Neural crest cell (in vitro differentiated cells): ENCODE measurements around the gene RUNDC1. TPM values are rescaled to one million over a fixed set of nuclear protein-coding genes. Genes with fewer than 3 reads are reported as not detected.
"Not testable (repeated sequence)": the region's sequence is repeated elsewhere in the genome, so short reads cannot be mapped to it uniquely, and the experiment has no call there.

ENCODE experiments used
- DNase-seq: peaks from one replicate; pipeline ENCODE4 v3.0.0; 2021; ENCODE audit warnings: low read depth, mixed read lengths, low spot score
- H3K27ac Mint-ChIP-seq: one replicate; pipeline ENCODE4 v1.8.0; 2021; ENCODE audit warnings: mild to moderate bottlenecking, mixed read lengths; ENCODE audit not compliant: unreplicated experiment
- H3K27me3 Mint-ChIP-seq: 2 replicates; pipeline ENCODE4 v1.8.0; 2021; ENCODE audit warnings: low read depth, mild to moderate bottlenecking, mixed read lengths
- H3K36me3 Mint-ChIP-seq: 2 replicates; pipeline ENCODE4 v1.8.0; 2021; ENCODE audit warnings: low read depth, mild to moderate bottlenecking, mixed read lengths
- H3K4me1 Mint-ChIP-seq: 2 replicates; pipeline ENCODE4 v1.8.0; 2021; ENCODE audit warnings: mixed read lengths
- H3K4me3 Mint-ChIP-seq: one replicate; pipeline ENCODE4 v1.8.0; 2021; ENCODE audit warnings: mild to moderate bottlenecking, mixed read lengths
- H3K9me3 Mint-ChIP-seq: 2 replicates; pipeline ENCODE4 v1.8.0; 2021; ENCODE audit warnings: mixed read lengths
- total RNA-seq: library from RNA; stranded (reverse); gene quantifications from 2 replicates; pipeline ENCODE4 v1.2.1, GENCODE V29; 2021
- TF ChIP-seq, protein P1 (sequence below): fragments of 200-600 bp; sonication (generic); conservative IDR thresholded peaks from 2 replicates; pipeline ENCODE4 v1.5.0; 2021; ENCODE audit warnings: antibody characterized with exemption, mild to moderate bottlenecking

RUNDC1 gene
- total RNA-seq, 1 donor from 2014 or later = 16.5 TPM

DNA sequence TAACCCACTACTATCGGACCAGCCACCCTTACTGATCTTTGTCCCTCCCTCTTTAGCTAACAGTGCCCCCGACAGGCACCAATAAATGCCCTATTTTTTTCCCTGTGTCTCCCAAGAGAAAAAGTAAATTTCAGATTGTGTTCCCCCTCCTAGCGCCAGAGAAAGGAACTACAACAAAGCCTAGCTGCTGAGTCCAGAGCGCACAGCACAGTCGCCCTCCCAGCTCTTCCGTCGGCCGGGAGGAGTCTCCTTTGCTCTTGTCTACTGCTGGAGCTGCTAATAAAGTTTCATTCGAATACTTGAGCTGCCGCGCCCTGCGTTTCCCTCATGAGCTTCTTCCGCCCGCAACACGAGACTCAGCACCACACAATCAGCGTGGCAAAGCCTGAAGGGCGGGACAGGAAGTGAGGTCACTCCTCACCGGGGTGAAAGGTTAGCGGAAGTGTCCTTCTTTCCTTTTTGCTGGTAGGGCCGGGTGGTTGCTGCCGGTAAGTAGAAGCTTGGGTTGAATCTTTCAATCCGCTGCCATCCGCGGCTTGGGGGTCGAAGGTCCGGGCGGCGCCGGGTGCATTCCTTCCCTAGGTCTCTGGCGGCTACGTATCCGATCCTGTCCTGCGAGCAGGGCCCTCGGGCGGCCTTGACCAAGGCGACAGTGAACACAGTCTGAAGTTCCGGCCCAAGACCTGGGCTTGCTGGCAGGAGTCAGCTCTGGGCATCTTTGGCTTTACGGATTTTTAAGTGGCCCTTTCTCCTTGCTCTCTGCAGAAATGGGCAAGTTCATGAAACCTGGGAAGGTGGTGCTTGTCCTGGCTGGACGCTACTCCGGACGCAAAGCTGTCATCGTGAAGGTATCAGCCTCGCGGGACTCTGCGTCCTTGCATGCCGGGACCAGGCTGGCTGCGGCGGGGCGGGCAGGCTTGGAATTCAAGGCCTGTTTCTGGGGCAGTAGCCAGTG, 17.9 kb downstream of the RUNDC1 start, which contains the start of gene RPL27:
RPL27 (plus strand) TSS at position 436 of the 955 bp plus-strand sequence; CDS start at position 768, 332 bp downstream.
- Mint-ChIP-seq H3K36me3 (peaks cover 4% of the 10 kb centered on the region), H3K4me1 (peaks cover 30% of the 10 kb centered on the region), H3K9me3 (no peaks in the 10 kb centered on the region), H3K4me3 (peak within 1 kb of the TSS; percentile 96), H3K27me3 (no peaks in the 10 kb centered on the region), H3K27ac (peak within 1 kb of the TSS; percentile 100)
- DNase-seq = peak; percentile 93
- TF ChIP-seq, protein P1, sequence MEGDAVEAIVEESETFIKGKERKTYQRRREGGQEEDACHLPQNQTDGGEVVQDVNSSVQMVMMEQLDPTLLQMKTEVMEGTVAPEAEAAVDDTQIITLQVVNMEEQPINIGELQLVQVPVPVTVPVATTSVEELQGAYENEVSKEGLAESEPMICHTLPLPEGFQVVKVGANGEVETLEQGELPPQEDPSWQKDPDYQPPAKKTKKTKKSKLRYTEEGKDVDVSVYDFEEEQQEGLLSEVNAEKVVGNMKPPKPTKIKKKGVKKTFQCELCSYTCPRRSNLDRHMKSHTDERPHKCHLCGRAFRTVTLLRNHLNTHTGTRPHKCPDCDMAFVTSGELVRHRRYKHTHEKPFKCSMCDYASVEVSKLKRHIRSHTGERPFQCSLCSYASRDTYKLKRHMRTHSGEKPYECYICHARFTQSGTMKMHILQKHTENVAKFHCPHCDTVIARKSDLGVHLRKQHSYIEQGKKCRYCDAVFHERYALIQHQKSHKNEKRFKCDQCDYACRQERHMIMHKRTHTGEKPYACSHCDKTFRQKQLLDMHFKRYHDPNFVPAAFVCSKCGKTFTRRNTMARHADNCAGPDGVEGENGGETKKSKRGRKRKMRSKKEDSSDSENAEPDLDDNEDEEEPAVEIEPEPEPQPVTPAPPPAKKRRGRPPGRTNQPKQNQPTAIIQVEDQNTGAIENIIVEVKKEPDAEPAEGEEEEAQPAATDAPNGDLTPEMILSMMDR = peak; percentile 83

DNA sequence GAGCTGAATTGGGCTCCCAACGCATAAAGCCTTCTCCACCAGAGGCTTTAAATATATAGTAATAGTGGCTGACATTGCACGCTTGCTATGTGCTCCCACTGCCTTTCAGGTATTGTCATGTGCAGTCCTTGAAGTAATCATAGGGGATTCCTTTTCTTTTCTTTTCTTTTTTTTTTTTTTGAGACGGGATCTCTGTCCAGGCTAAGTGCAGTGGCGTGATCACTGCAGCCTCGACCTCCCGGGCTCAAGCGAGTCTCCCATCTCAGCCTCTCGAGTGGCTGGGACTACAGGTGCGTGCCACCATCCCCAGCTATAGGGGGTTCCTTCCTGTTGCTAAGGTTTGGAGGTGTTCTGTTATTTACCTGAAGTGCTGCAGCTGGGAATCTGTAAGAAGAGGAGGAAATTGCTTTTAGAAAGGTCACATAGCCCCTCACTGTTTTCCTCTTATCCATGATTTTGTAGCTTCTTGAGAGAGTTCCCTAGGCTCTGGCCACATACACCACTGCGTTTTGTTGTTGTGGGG, 18.7 kb downstream of the RUNDC1 start:
- peaks cover 30% of the 10 kb centered on the region for H3K4me1 Mint-ChIP-seq
- H3K27ac Mint-ChIP-seq = peak overlapping the region; percentile 100
- TF ChIP-seq, protein P1 = no peak
- no peaks in the 10 kb centered on the region for H3K27me3 Mint-ChIP-seq
- H3K36me3 Mint-ChIP-seq = peaks cover 10% of the 10 kb centered on the region
- no peak for DNase-seq
- peak overlapping the region; percentile 96 for H3K4me3 Mint-ChIP-seq
- H3K9me3 Mint-ChIP-seq = no peaks in the 10 kb centered on the region

DNA sequence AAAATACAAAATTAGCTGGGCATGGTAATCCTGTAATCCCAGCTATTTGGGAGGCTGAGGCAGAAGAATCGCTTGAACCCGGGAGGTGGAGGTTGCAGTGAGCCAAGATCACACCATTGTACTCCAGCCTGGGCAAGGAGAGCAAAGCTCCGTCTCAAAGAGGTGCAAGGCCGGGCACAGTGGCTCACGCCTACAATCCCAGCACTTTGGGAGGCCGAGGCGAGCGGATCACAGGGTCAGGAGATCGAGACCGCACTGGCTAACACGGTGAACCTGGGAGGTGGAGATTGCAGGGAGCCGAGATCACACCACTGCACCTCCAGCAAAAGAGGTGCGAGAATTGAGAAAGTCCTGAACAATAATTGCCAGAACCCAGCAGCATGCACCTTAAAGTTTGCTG, 20.5 kb downstream of the RUNDC1 start:
- Mint-ChIP-seq H3K36me3 (peaks cover 10% of the 10 kb centered on the region), H3K4me1 (peaks cover 30% of the 10 kb centered on the region)
- DNase-seq, H3K27me3 Mint-ChIP-seq, H3K27ac Mint-ChIP-seq, H3K9me3 Mint-ChIP-seq, H3K4me3 Mint-ChIP-seq: not testable (repeated sequence)

DNA sequence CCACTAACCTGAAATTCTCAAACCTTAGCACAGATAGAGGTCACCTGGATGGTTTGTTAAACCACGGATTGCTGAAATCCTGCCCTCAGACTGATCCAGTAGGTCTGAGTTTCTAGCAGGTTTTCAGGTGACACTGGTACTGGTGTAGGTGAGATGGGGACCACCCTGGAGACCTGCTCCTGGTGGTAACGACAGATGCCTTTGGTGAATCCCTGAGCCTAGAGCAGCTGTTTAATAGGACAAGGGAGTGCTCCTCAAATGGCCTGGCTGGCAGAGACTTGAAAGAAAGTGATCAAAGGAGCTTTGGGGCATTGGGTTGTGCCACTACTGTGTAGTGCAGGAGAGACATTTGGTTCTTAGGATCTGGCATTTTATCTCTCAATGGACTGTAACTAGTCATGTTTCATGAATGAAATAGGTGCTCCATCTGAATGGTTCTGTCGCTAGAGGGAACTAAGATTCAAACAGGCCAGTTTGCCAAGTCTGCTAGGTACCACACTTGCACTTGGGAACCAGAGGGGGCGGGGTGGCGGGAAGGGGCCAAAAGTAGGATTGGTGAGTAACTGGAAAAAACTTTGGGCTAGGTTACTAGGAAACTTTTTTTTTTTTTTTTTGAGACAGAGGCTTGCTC, 23.3 kb downstream of the RUNDC1 start:
- TF ChIP-seq, protein P1 = no peak
- Mint-ChIP-seq H3K36me3 (peaks cover 10% of the 10 kb centered on the region), H3K27ac (no peak overlapping the region), H3K9me3 (no peaks in the 10 kb centered on the region), H3K4me3 (peak overlapping the region; percentile 53), H3K27me3 (no peaks in the 10 kb centered on the region), H3K4me1 (peaks cover 22% of the 10 kb centered on the region)
- DNase-seq = no peak

DNA sequence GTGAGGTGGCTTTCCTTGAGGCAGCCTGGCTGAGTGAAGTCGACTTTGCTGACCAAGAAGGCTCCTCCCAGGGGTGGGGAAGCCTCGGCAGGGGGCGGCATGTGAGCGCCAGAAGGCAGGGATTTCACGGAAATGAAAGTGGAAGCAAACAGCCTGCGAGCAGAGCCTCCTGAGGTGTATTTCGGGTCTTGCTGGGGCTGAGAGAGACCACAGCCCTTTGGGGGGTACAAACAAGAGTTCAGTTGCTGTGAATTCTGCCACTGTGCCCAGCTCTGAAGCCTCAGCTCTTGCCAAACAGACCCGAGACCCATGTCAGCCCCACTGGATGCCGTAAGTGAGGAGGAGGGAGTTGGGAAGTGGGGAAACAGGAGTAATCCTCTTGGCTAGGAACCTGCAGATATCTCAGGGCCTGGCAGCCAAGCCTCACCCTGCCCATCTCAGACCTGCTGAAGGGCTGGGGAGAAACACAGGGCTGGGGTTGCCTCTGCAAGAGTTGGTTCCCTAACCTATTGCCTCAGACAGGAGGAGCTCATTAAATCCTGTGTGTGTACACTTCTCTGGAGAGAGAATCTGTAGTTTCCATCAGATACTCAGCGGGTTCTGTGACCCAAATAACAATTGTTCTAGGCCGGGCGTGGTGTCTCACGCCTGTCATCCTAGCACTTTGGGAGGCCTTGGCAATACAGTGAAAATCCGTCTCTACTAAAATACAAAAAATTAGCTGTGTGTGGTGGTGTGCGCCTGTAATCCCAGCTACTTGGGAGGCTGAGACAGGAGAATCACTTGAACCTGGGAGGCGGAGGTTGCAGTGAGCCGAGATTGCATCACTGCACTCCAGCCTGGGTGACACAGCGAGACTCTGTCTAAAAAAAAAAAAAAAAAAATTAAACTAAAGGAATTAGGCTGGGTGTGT, 26.5 kb downstream of the RUNDC1 start, which contains the start of gene IFI35:
IFI35 (plus strand) TSS at position 146 of the 913 bp plus-strand sequence; CDS start at position 310, 164 bp downstream.
- Mint-ChIP-seq H3K36me3 (peaks cover 8% of the 10 kb centered on the region), H3K27me3 (no peaks in the 10 kb centered on the region), H3K4me3 (peak within 1 kb of the TSS; percentile 74), H3K4me1 (peaks cover 11% of the 10 kb centered on the region), H3K9me3 (no peaks in the 10 kb centered on the region), H3K27ac (peak within 1 kb of the TSS; percentile 86)
- peak; percentile 36 for DNase-seq
- TF ChIP-seq, protein P1 = peak; percentile 41
